ENCODE results near the gene PACRG.

- TF ChIP-seq CTCF (IDR thresholded peaks at IDR 0.05) (no peak), POLR2AphosphoS5 (IDR thresholded peaks at IDR 0.05; ENCODE audit: low read depth, low read length) (no peak), SIN3A (IDR thresholded peaks at IDR 0.05; ENCODE audit: borderline replicate concordance, insufficient read depth, low read depth, low read length) (no peak)
Observed at GRCh38 chr6:162753775-162754174, 26.0 kb downstream of the PACRG start.
